ENCODE results near the gene MERTK. TPM values are rescaled to one million over a fixed set of nuclear protein-coding genes. Genes with fewer than 3 reads are reported as not detected.

The MERTK gene
- total and polyA plus RNA-seq, 2 of the 13 experiments (the other 11 are each of a cell fraction or from before 2014, with no cell fraction given) = 37.3 to 44.7 TPM

DNA sequence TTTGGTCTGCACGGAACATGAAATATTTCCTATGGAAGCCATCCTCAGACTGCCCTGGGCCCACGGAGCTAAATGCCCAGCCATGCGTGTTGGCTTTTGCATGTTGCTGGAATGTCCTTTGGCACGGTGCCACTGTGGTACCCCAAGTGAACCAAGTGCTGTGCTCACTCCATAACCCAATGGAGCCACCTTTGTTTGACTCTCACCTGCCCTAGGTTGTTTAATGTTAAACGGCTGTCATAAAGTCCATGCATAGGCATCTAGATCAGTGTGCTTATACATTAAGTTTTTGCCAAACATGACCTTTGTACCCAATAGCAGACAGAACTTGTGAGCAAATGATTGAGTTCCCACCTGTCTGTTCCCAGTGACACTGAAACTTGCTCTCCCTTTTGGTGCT is 96.7 kb downstream of the MERTK start (continued):
- TF ChIP-seq ZBTB7B (CRISPR knock-in tag; IDR thresholded peaks at IDR 0.05) = no peak
- TF ChIP-seq MTF1 (CRISPR knock-in tag; IDR thresholded peaks at IDR 0.05) = no peak
- TF ChIP-seq, protein P1, sequence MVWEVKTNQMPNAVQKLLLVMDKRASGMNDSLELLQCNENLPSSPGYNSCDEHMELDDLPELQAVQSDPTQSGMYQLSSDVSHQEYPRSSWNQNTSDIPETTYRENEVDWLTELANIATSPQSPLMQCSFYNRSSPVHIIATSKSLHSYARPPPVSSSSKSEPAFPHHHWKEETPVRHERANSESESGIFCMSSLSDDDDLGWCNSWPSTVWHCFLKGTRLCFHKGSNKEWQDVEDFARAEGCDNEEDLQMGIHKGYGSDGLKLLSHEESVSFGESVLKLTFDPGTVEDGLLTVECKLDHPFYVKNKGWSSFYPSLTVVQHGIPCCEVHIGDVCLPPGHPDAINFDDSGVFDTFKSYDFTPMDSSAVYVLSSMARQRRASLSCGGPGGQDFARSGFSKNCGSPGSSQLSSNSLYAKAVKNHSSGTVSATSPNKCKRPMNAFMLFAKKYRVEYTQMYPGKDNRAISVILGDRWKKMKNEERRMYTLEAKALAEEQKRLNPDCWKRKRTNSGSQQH (CRISPR knock-in tag; IDR thresholded peaks at IDR 0.05; ENCODE audit: low read depth) = no peak
- TF ChIP-seq, protein P2, sequence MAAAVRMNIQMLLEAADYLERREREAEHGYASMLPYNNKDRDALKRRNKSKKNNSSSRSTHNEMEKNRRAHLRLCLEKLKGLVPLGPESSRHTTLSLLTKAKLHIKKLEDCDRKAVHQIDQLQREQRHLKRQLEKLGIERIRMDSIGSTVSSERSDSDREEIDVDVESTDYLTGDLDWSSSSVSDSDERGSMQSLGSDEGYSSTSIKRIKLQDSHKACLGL (CRISPR knock-in tag; IDR thresholded peaks at IDR 0.05) = no peak
- no peak for TF ChIP-seq MIXL1 (CRISPR knock-in tag; IDR thresholded peaks at IDR 0.05)
- TF ChIP-seq ZNF580 (CRISPR knock-in tag; IDR thresholded peaks at IDR 0.05; ENCODE audit: borderline replicate concordance, low read depth) = no peak
- TF ChIP-seq ARNT (IDR thresholded peaks at IDR 0.05) = no peak
- TF ChIP-seq, protein P3, sequence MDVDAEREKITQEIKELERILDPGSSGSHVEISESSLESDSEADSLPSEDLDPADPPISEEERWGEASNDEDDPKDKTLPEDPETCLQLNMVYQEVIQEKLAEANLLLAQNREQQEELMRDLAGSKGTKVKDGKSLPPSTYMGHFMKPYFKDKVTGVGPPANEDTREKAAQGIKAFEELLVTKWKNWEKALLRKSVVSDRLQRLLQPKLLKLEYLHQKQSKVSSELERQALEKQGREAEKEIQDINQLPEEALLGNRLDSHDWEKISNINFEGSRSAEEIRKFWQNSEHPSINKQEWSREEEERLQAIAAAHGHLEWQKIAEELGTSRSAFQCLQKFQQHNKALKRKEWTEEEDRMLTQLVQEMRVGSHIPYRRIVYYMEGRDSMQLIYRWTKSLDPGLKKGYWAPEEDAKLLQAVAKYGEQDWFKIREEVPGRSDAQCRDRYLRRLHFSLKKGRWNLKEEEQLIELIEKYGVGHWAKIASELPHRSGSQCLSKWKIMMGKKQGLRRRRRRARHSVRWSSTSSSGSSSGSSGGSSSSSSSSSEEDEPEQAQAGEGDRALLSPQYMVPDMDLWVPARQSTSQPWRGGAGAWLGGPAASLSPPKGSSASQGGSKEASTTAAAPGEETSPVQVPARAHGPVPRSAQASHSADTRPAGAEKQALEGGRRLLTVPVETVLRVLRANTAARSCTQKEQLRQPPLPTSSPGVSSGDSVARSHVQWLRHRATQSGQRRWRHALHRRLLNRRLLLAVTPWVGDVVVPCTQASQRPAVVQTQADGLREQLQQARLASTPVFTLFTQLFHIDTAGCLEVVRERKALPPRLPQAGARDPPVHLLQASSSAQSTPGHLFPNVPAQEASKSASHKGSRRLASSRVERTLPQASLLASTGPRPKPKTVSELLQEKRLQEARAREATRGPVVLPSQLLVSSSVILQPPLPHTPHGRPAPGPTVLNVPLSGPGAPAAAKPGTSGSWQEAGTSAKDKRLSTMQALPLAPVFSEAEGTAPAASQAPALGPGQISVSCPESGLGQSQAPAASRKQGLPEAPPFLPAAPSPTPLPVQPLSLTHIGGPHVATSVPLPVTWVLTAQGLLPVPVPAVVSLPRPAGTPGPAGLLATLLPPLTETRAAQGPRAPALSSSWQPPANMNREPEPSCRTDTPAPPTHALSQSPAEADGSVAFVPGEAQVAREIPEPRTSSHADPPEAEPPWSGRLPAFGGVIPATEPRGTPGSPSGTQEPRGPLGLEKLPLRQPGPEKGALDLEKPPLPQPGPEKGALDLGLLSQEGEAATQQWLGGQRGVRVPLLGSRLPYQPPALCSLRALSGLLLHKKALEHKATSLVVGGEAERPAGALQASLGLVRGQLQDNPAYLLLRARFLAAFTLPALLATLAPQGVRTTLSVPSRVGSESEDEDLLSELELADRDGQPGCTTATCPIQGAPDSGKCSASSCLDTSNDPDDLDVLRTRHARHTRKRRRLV (CRISPR knock-in tag; IDR thresholded peaks at IDR 0.05) = no peak
- no peak for TF ChIP-seq NR2F2 (IDR thresholded peaks at IDR 0.05; ENCODE audit: borderline replicate concordance, low read depth)
- no peak for TF ChIP-seq HMGA1 (CRISPR knock-in tag; conservative IDR thresholded peaks at IDR 0.05)
- no peak for TF ChIP-seq ZNF10 (CRISPR knock-in tag; IDR thresholded peaks at IDR 0.05; ENCODE audit: borderline replicate concordance, low read depth)
- no peak for TF ChIP-seq KLF9 (CRISPR knock-in tag; IDR thresholded peaks at IDR 0.05; ENCODE audit: low read depth)
- no peak for TF ChIP-seq ZNF616 (CRISPR knock-in tag; IDR thresholded peaks at IDR 0.05; ENCODE audit: low read depth)
- no peak for TF ChIP-seq ZC3H4 (CRISPR knock-in tag; IDR thresholded peaks at IDR 0.05; ENCODE audit: borderline replicate concordance)
- no peak for TF ChIP-seq KLF11 (CRISPR knock-in tag; IDR thresholded peaks at IDR 0.05)
- TF ChIP-seq LBX2 (CRISPR knock-in tag; IDR thresholded peaks at IDR 0.05; ENCODE audit: borderline replicate concordance) = no peak
- TF ChIP-seq CREBL2 (CRISPR knock-in tag; IDR thresholded peaks at IDR 0.05; ENCODE audit: borderline replicate concordance) = no peak
- TF ChIP-seq ZNF234 (CRISPR knock-in tag; conservative IDR thresholded peaks at IDR 0.05) = no peak
- TF ChIP-seq CCAR2 (optimal IDR thresholded peaks at IDR 0.05; ENCODE audit: low read depth, low read length) = no peak
- peak; percentile 37; the same call in 1 of the 2 replicates for TF ChIP-seq SOX5 (CRISPR knock-in tag; IDR thresholded peaks at IDR 0.05; ENCODE audit: borderline replicate concordance)
- no peak for TF ChIP-seq ATF6 (CRISPR knock-in tag; conservative IDR thresholded peaks at IDR 0.05)
- TF ChIP-seq ZNF180 (CRISPR knock-in tag; IDR thresholded peaks at IDR 0.05; ENCODE audit: borderline replicate concordance, low read depth) = no peak
- TF ChIP-seq YEATS2 (CRISPR knock-in tag; IDR thresholded peaks at IDR 0.05; ENCODE audit: borderline replicate concordance) = no peak
